Measurements from ENCODE around the gene CYB561A3. TPM values are rescaled to one million over a fixed set of nuclear protein-coding genes. Genes with fewer than 3 reads are reported as not detected.

Gene CYB561A3
- total and polyA plus RNA-seq, 2 donors (not counting 1 experiment from before 2014, with no cell fraction given), result 248 to 756 TPM

GRCh38 chr11:61406991-61407728 is 45.5 kb upstream of the CYB561A3 start:
- H3K4me2 ChIP-seq (replicated peaks; ENCODE audit: low read depth, low read length, poor library complexity, severe bottlenecking), result no peak overlapping the region
- ATAC-seq (ENCODE audit: low read depth), result no peak
- no peaks in the 10 kb centered on the region for H3K9me3 Mint-ChIP-seq (ENCODE audit: insufficient read depth)
- H3K4me1 ChIP-seq (ENCODE audit: control insufficient read depth in 2 of 2, insufficient read depth in 2 of 2, low read length in 2 of 2), result no peaks in the 10 kb centered on the region
- TF ChIP-seq CTCF (IDR thresholded peaks at IDR 0.05) (no peak), EZH2 (IDR thresholded peaks at IDR 0.05; ENCODE audit: borderline replicate concordance, insufficient read depth, low read depth, low read length, poor library complexity, severe bottlenecking) (no peak)
- H3K4me1 Mint-ChIP-seq, result no peaks in the 10 kb centered on the region
- H3K4me3 ChIP-seq (ENCODE audit: control extremely low read depth in 1 of 5, extremely low read depth in 1 of 5, insufficient read depth in 1 of 5, low read depth in 2 of 5, low read length in 4 of 5), result no peak overlapping the region
- peak overlapping the region; percentile 20 for H3K27ac Mint-ChIP-seq
- H3K4me3 Mint-ChIP-seq, result no peak overlapping the region
- POLR2A ChIA-PET, result no interaction called here
- no peak overlapping the region for H3K9ac ChIP-seq (ENCODE audit: low read length)
- peaks cover 0 to 87% of the 10 kb centered on the region in 2 experiments for H3K36me3 ChIP-seq (replicated peaks in 1 of 2; ENCODE audit: control extremely low read depth in 1 of 2, control insufficient read depth in 1 of 2, extremely low read depth in 1 of 2, insufficient read depth in 2 of 2, low read length in 1 of 2)
- peaks cover 8% of the 10 kb centered on the region for H3K79me2 ChIP-seq (ENCODE audit: control insufficient read depth, insufficient read depth, low read length)
- no peak overlapping the region for H2AFZ ChIP-seq (ENCODE audit: insufficient read depth, low read depth, low read length, poor library complexity, severe bottlenecking)
- H3K27ac ChIP-seq (ENCODE audit: low read length in 2 of 2), result no peak overlapping the region
- no peak for DNase-seq
- no peaks in the 10 kb centered on the region for H3K27me3 ChIP-seq (replicated peaks in 1 of 4; ENCODE audit: control extremely low read depth in 1 of 4, control insufficient read depth in 3 of 4, insufficient read depth in 4 of 4, low read length in 3 of 4)
- 96% methylated on average over 4 of the region's 5 CpGs for WGBS (ENCODE audit: insufficient coverage)
- CTCF ChIA-PET, result interaction anchor here (0.7 to 1.3 kb wide), 2 partner anchors 35 to 71 kb away, joined by 4 to 6 read pairs; no protein-coding TSS in a partner anchor
- H3K9me3 ChIP-seq (ENCODE audit: control extremely low read depth in 1 of 3, control insufficient read depth in 2 of 3, insufficient read depth in 1 of 3, low read length in 2 of 3), result no peaks in the 10 kb centered on the region
- intact Hi-C loops (cut with micrococcal nuclease), result no loop called here
- H4K20me1 ChIP-seq (ENCODE audit: control insufficient read depth, insufficient read depth, low read length, poor library complexity, severe bottlenecking), result peaks cover 8% of the 10 kb centered on the region
- H3K27me3 Mint-ChIP-seq, result no peaks in the 10 kb centered on the region

GRCh38 chr11:61406067-61406466 is 44.4 kb upstream of the CYB561A3 start:
- no peak overlapping the region for H3K9ac ChIP-seq (ENCODE audit: low read length)
- Mint-ChIP-seq H3K9me3 (ENCODE audit: insufficient read depth) (no peaks in the 10 kb centered on the region), H3K4me3 (no peak overlapping the region), H3K27me3 (no peaks in the 10 kb centered on the region), H3K27ac (no peak overlapping the region), H3K4me1 (no peaks in the 10 kb centered on the region)
- no peaks in the 10 kb centered on the region for H3K4me1 ChIP-seq (ENCODE audit: control insufficient read depth in 2 of 2, insufficient read depth in 2 of 2, low read length in 2 of 2)
- no CpG with 5 or more reads among the region's 2 CpGs for WGBS (ENCODE audit: insufficient coverage)
- H3K4me2 ChIP-seq (replicated peaks; ENCODE audit: low read depth, low read length, poor library complexity, severe bottlenecking), result no peak overlapping the region
- H4K20me1 ChIP-seq (ENCODE audit: control insufficient read depth, insufficient read depth, low read length, poor library complexity, severe bottlenecking), result peaks cover 8% of the 10 kb centered on the region
- H3K9me3 ChIP-seq (ENCODE audit: control extremely low read depth in 1 of 3, control insufficient read depth in 2 of 3, insufficient read depth in 1 of 3, low read length in 2 of 3), result no peaks in the 10 kb centered on the region
- ATAC-seq (ENCODE audit: low read depth) (no peak), DNase-seq (no peak)
- H2AFZ ChIP-seq (ENCODE audit: insufficient read depth, low read depth, low read length, poor library complexity, severe bottlenecking), result no peak overlapping the region
- TF ChIP-seq EZH2 (IDR thresholded peaks at IDR 0.05; ENCODE audit: borderline replicate concordance, insufficient read depth, low read depth, low read length, poor library complexity, severe bottlenecking) (no peak), CTCF (IDR thresholded peaks at IDR 0.05) (no peak)
- no peak overlapping the region for H3K4me3 ChIP-seq (ENCODE audit: control extremely low read depth in 1 of 5, extremely low read depth in 1 of 5, insufficient read depth in 1 of 5, low read depth in 2 of 5, low read length in 4 of 5)
- peaks cover 2 to 79% of the 10 kb centered on the region in 2 experiments for H3K36me3 ChIP-seq (replicated peaks in 1 of 2; ENCODE audit: control extremely low read depth in 1 of 2, control insufficient read depth in 1 of 2, extremely low read depth in 1 of 2, insufficient read depth in 2 of 2, low read length in 1 of 2)
- intact Hi-C loops (cut with micrococcal nuclease), result no loop called here
- POLR2A ChIA-PET, result no interaction called here
- CTCF ChIA-PET, result no interaction called here
- no peaks in the 10 kb centered on the region for H3K27me3 ChIP-seq (replicated peaks in 1 of 4; ENCODE audit: control extremely low read depth in 1 of 4, control insufficient read depth in 3 of 4, insufficient read depth in 4 of 4, low read length in 3 of 4)
- H3K27ac ChIP-seq (ENCODE audit: low read length in 2 of 2), result no peak overlapping the region
- peaks cover 5% of the 10 kb centered on the region for H3K79me2 ChIP-seq (ENCODE audit: control insufficient read depth, insufficient read depth, low read length)

Measured in B cell (primary cell).